GM11168 (cell line): Measurements from ENCODE around the gene CEP55.

Experiments
- in situ Hi-C: fragments of 300-500 bp; cut with MboI; formaldehyde crosslinking; loops from one replicate; pipeline ENCODE4 v1.12.0; 2022; ENCODE audit warnings: low sequenced_read_pairs; ENCODE audit not compliant: unreplicated experiment

The CEP55 gene

GRCh38 chr10:93553482-93554315 is 57.3 kb downstream of the CEP55 start:
- in situ Hi-C loops = loop anchor here (5.0 to 25.0 kb wide), 2 partner anchors 124 to 309 kb away; no protein-coding TSS in a partner anchor

GRCh38 chr10:93554316-93554663 is 57.9 kb downstream of the CEP55 start:
- in situ Hi-C loops = loop anchor here (5.0 to 25.0 kb wide), 2 partner anchors 123 to 308 kb away; no protein-coding TSS in a partner anchor

- in situ Hi-C loops = loop anchor here (5.0 to 25.0 kb wide), 2 partner anchors 122 to 307 kb away; no protein-coding TSS in a partner anchor
Observed at GRCh38 chr10:93554760-93555432, 58.5 kb downstream of the CEP55 start.

GRCh38 chr10:93559490-93559889 is 63.1 kb downstream of the CEP55 start:
- in situ Hi-C loops = loop anchor here (25.0 kb wide), 1 partner anchor 303 kb away; no protein-coding TSS in a partner anchor

- in situ Hi-C loops = loop anchor here (25.0 kb wide), 1 partner anchor 302 kb away; no protein-coding TSS in a partner anchor
Observed at GRCh38 chr10:93560541-93560940, 64.1 kb downstream of the CEP55 start.

- in situ Hi-C loops = loop anchor here (25.0 kb wide), 1 partner anchor 297 kb away; no protein-coding TSS in a partner anchor
Observed at GRCh38 chr10:93565446-93565845, 69.0 kb downstream of the CEP55 start.

GRCh38 chr10:93566435-93567276 is 70.2 kb downstream of the CEP55 start, which contains the start of gene FFAR4:
Gene FFAR4, plus strand, starts transcription at chr10:93566665. Its CDS starts 56 bp downstream, at chr10:93566721.
- in situ Hi-C loops = loop anchor here (25.0 kb wide), 1 partner anchor 296 kb away; no protein-coding TSS in a partner anchor

- in situ Hi-C loops = loop anchor here (25.0 kb wide), 1 partner anchor 295 kb away; no protein-coding TSS in a partner anchor
Observed at GRCh38 chr10:93567277-93568104, 71.1 kb downstream of the CEP55 start.

- in situ Hi-C loops = loop anchor here (25.0 kb wide), 1 partner anchor 294 kb away; no protein-coding TSS in a partner anchor
Observed at GRCh38 chr10:93568105-93568390, 71.6 kb downstream of the CEP55 start.

- in situ Hi-C loops = loop anchor here (25.0 kb wide), 1 partner anchor 292 kb away; no protein-coding TSS in a partner anchor
Observed at GRCh38 chr10:93570383-93570782, 74.0 kb downstream of the CEP55 start.

GRCh38 chr10:93572606-93573005 is 76.2 kb downstream of the CEP55 start:
- in situ Hi-C loops = loop anchor here (25.0 kb wide), 1 partner anchor 290 kb away; no protein-coding TSS in a partner anchor

GRCh38 chr10:93573051-93573909 is 76.9 kb downstream of the CEP55 start:
- in situ Hi-C loops = loop anchor here (25.0 kb wide), 1 partner anchor 289 kb away; no protein-coding TSS in a partner anchor

GRCh38 chr10:93573924-93574323 is 77.5 kb downstream of the CEP55 start:
- in situ Hi-C loops = loop anchor here (25.0 kb wide), 1 partner anchor 288 kb away; no protein-coding TSS in a partner anchor

GRCh38 chr10:93576888-93577287 is 80.5 kb downstream of the CEP55 start:
- in situ Hi-C loops = no loop called here

- in situ Hi-C loops = no loop called here
Observed at GRCh38 chr10:93577565-93577964, 81.2 kb downstream of the CEP55 start.
